GM18505 (cell line): ENCODE data around the gene CWC22.
"Not testable (repeated sequence)": the region's sequence is repeated elsewhere in the genome, so short reads cannot be mapped to it uniquely, and the experiment has no call there.

Experiments used
- ATAC-seq: cut with Tn5 transposase; IDR thresholded peaks from one replicate; pipeline ENCODE4 v1.9.1; 2021; ENCODE audit not compliant: unreplicated experiment
- POLR2A ChIP-seq: IDR thresholded peaks from 4 replicates; pipeline ENCODE4 v1.6.1; 2011; ENCODE audit warnings: borderline replicate concordance; ENCODE audit not compliant: insufficient read depth, insufficient read length; ENCODE audit errors: extremely low read depth

The CWC22 gene

DNA sequence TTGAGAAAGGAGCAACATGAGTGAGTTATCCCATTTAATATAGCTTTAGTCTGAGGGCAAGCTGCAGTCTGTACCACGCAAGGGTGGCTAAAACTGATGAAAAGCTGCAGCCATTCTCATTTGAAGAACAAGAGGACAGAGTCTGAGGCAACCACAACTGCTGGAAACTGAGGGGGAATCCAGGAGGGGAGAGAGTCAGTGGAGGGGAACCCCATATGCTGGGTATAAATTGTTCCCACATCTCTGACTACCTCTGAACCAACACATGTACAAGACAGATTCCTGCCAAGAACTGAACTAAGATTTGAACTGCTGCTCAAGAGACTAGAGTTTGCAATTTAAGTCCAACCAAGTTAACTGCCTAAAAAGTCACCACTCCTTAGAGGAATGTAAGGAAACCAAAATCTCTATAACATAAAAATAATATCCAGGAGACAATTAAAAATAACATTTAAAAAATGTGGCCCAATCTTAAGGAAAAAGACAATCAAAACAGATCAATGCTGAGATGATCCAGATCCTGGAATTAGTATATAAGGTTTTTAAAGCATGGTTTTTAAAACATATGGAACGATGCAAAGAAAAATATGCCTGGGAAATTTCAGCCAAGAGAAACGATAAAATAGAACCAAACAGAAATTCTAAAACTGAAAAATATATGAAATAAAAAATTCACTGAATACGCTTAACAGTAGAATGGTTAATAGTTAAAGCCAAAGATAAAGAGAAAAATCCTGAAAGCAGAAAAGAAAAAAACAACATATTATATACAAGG, 11.2 kb downstream of the CWC22 start:
- no peak for TF ChIP-seq POLR2A
- ATAC-seq, result no peak

GRCh38 chr2:179991344-179991743, 15.8 kb downstream of the CWC22 start:
- TF ChIP-seq POLR2A, result no peak

GRCh38 chr2:179990676-179991317, 16.3 kb downstream of the CWC22 start:
- TF ChIP-seq POLR2A, result no peak
- ATAC-seq, result no peak

More at GRCh38 chr2:179991344-179991743, 15.8 kb downstream of the CWC22 start:
- ATAC-seq, result no peak

DNA sequence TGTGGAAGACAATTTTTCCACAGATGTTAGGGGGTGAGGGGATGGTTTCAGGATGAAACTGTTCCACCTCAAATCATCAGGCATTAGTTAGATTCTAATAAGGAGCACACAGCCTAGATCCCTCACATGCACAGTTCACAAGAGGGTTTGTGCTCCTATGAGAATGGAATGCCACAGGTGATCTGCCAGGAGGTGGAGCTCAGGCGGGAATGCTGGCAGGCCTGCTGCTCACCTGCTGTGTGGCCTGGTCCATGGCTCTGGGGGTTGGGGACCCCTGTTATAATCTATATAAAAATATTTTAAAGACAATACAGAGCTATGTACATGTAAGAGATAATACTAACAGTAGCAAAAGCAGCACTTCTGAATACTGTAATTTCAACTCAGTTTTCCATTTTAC, 19.2 kb downstream of the CWC22 start:
- ATAC-seq, result no peak
- no peak for TF ChIP-seq POLR2A

GRCh38 chr2:179985163-179985820, 21.8 kb downstream of the CWC22 start:
- peak; percentile 89 for ATAC-seq
- no peak for TF ChIP-seq POLR2A

DNA sequence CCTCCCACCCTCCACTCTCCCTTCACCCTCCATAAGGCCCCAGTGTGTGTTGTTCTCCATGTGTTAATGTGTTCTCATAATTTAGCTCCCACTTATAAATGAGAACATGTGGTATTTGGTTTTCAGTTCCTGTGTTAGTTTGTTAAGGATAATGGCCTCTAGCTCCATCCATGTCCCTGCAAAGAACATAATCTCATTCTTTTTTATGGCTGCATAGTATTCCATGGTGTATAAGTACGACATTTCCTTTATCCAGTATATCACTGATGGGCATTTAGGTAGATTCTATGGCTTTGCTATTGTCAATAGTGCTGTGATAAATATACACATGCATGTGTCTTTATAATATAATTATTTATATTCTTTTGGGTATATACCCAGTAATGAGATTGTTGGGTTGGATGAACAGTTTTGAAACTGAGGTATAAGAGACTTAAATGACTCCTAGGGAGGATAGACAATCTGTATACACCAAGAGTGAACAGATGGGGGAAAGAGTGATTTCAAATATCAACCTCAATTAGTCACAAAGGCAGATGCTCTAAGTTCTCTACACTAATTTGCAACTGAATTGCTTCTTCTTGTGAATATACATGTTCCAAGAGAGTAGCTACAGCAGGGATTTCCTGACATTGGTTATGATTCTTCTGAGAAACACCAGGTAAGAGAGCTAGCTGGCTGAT, 23.7 kb downstream of the CWC22 start:
- no peak for ATAC-seq
- TF ChIP-seq POLR2A, result no peak

- no peak for TF ChIP-seq POLR2A
- ATAC-seq, result no peak
Observed at GRCh38 chr2:179981085-179981484, 26.0 kb downstream of the CWC22 start.

DNA sequence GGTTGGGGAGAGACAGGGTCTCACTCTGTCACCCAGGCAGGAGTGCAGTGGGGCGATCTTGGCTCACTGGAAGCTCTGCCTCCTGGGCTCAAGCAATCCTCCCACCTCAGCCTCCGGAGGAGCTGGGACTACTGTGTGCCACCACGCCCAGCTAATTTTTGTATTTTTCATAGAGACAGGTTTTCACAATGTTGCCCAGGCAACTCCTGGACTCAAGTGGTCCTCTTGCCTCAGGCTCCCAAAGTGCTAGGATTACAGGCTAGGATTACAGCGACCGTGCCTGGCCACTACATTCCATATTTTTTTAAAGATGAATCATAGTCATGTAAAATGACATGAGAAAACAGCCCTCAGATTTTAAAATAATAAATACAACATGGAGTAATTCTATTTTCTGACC, 32.3 kb downstream of the CWC22 start:
- ATAC-seq, result no peak

GRCh38 chr2:179966778-179967394, 40.2 kb downstream of the CWC22 start:
- no peak for ATAC-seq
- TF ChIP-seq POLR2A, result no peak

More for the DNA sequence above, 32.3 kb downstream of the CWC22 start:
- TF ChIP-seq POLR2A, result no peak

DNA sequence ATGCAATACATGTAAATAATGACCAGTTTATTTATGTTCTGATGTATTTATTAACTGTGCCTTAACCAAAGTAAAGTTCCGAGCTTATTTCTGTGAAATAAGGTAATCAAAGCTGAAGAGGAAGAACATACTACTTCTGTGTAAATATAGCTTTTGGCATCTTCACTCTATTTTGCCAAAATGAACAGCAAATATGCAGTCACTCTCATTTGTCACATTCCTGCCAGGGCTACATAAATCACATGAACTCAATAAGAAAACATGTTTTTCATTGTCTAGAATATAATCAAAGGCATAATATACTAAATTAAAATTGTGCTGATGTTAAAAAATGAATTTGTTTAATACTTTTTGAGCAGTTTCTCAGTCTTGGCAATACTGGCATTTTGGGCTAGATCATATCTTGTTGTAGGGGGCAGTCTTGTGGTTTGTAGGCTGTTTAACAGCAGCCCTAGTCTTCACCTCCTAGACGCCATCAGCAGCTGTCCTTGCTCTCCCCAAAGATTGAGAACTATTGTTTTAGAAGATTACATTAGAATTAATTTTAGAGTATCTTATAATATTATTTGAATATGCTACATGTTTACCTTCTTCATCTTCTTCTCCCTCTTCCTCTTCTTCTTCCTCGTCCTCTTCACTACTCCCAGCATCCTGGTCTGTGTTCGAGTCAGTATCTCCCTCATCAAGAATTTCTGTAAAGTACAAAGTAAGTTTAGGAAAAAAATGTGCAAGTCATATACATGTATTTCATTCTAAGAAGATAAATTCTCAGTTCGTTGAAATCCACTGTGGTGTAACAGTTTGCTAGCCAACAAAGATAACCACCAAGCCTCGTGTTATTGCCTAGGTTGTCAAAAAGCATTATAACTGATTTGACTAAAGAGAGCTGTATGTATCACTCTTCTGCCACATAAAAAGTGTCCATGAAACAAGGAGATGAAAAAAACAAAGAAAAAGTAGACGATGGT, 41.5 kb downstream of the CWC22 start:
- no peak for ATAC-seq
- no peak for TF ChIP-seq POLR2A

DNA sequence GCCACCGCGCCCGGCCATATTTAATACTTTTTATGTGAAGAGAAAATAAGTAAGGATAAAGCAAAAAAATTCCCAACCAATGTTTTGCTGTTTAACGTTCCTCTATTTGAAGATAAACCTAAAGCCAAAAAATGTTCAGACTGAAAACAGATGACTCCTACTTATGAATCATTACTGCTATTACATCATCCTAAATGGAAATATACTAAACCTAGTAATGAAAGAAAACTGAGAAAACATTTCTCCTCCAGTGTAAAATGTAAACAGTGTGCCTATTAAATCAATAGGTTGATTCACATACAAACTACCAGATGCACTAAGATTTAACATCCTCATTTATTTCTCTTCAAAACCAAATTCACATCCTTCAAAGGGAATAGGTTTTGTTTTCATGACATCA, 43.5 kb downstream of the CWC22 start:
- no peak for TF ChIP-seq POLR2A
- ATAC-seq, result no peak

GRCh38 chr2:179958251-179958650, 48.8 kb downstream of the CWC22 start:
- ATAC-seq, result not testable (repeated sequence)
